Natural killer cell (primary cell): ENCODE results near the gene JPT2. TPM values are rescaled to one million over a fixed set of nuclear protein-coding genes. Genes with fewer than 3 reads are reported as not detected.

Experiments used
- ATAC-seq, 3 donors: fragments of 150-1000 bp in 2 of 3; fragments of 200-7000 bp in 1 of 3; cut with Tn5 transposase; 1 replicate in 1 of 3; 2 replicates in 2 of 3; pipeline ENCODE4 v1.10.0; 2021; ENCODE audit warnings: mild to moderate bottlenecking in 2 of 3, moderate library complexity in 2 of 3
- DNase-seq, 2 donors: peaks; one replicate each; pipeline versions ENCODE4 v3.0.0 to v3.0.0-alpha.2; 2013 to 2021; ENCODE audit warnings: mixed read lengths in 1 of 2
- H3K27ac ChIP-seq: one replicate; pipeline ENCODE4 v1.5.1; 2013; ENCODE audit warnings: mild to moderate bottlenecking, low read length
- H3K27me3 ChIP-seq: one replicate; pipeline ENCODE4 v1.6.1; 2013; ENCODE audit warnings: low read length; ENCODE audit not compliant: control insufficient read depth, insufficient read depth
- H3K36me3 ChIP-seq: one replicate; pipeline ENCODE4 v1.6.1; 2013; ENCODE audit warnings: low read length; ENCODE audit not compliant: control insufficient read depth, insufficient read depth
- H3K4me1 ChIP-seq: one replicate; pipeline ENCODE4 v1.6.1; 2013; ENCODE audit warnings: low read length; ENCODE audit not compliant: control insufficient read depth, insufficient read depth
- H3K4me3 ChIP-seq: one replicate; pipeline ENCODE4 v1.5.1; 2013; ENCODE audit warnings: low read length
- H3K9me3 ChIP-seq: one replicate; pipeline ENCODE4 v1.6.1; 2013; ENCODE audit warnings: low read length; ENCODE audit not compliant: control insufficient read depth, insufficient read depth
- H3K27ac Mint-ChIP-seq, 2 donors: one replicate each; pipeline ENCODE4 v1.8.0; 2022; ENCODE audit warnings: mild to moderate bottlenecking in 2 of 2, mixed read lengths in 2 of 2, moderate library complexity in 1 of 2
- H3K27me3 Mint-ChIP-seq, 2 donors: one replicate each; pipeline ENCODE4 v1.8.0; 2022; ENCODE audit warnings: low read depth in 2 of 2, mixed read lengths in 2 of 2
- H3K36me3 Mint-ChIP-seq: one replicate; pipeline ENCODE4 v1.8.0; 2022; ENCODE audit warnings: mixed read lengths
- H3K4me1 Mint-ChIP-seq, 2 donors: one replicate each; pipeline ENCODE4 v1.8.0; 2022; ENCODE audit warnings: mixed read lengths in 2 of 2
- H3K4me3 Mint-ChIP-seq: one replicate; pipeline ENCODE4 v1.8.0; 2022; ENCODE audit warnings: mild to moderate bottlenecking, moderate library complexity, mixed read lengths
- H3K9me3 Mint-ChIP-seq, 2 donors: one replicate each; pipeline ENCODE4 v1.8.0; 2022; ENCODE audit warnings: mixed read lengths in 2 of 2
- WGBS: methylation state at CpG from one replicate; pipeline ENCODE4 v1.1.7; 2013; ENCODE audit warnings: missing lambda C conversion rate; ENCODE audit not compliant: insufficient coverage; 5-methylcytosine and 5-hydroxymethylcytosine counted together
- intact Hi-C: fragments of 100-400 bp; cut with micrococcal nuclease; formaldehyde crosslinking; loops from one replicate; pipeline ENCODE4 v1.14.2; 2022
- total RNA-seq, 4 donors: library from RNA; stranded (reverse); fragments of 120-200 nt in 1 of 4; gene quantifications; one replicate each; pipeline versions ENCODE4 v1.2.3 to v1.2.4, GENCODE V29; 2013 to 2022
- TF ChIP-seq, protein P1 (sequence below): fragments of 200-600 bp; IDR thresholded peaks from one replicate; pipeline ENCODE4 v1.8.0; 2022; ENCODE audit warnings: antibody characterized with exemption

Gene JPT2
- total RNA-seq, 3 donors from 2014 or later (not counting 1 experiment from before 2014, with no cell fraction given) = 12.2 to 28.4 (median 14.2) TPM

DNA sequence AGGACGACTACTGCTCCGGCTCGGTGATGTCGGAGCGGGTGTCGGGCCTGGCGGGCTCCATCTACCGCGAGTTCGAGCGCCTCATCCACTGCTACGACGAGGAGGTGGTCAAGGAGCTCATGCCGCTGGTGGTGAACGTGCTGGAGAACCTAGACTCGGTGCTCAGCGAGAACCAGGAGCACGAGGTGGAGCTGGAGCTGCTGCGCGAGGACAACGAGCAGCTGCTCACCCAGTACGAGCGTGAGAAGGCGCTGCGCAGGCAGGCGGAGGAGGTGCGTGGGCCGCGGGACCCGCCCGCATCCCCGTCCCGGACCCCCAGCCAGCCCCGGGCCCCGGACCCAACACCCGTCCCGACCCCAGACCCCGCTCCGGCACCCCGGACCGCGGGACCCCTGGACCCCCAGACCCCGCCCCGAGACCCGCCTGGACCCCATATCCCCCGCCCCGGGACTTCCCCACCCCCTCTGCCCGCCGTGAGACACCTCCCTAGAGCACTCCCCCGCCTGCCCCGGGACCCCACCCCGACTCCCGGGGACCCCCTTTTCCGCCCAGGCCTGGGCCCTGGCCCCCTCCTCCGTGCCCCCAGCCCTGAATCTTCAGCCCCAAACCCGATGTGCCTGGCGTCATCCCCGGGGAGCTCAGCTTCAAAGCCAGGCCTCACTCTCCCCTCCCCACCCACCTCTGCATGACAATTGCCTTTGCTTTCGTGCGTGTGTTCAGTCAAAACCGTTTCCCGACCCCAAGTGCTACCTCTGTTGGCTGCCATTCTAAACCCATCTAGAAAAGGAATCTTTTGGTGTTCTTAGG is 28.5 kb downstream of the JPT2 start:
- peaks cover 0 to 3% of the 10 kb centered on the region in 2 donors for H3K27me3 Mint-ChIP-seq
- H3K36me3 Mint-ChIP-seq = no peaks in the 10 kb centered on the region
- under 1% methylated on average over 59 of the region's 62 CpGs for WGBS
- Histone ChIP-seq H3K9me3 (no peaks in the 10 kb centered on the region), H3K27me3 (no peaks in the 10 kb centered on the region), H3K36me3 (no peaks in the 10 kb centered on the region), H3K4me1 (peaks cover 39% of the 10 kb centered on the region), H3K4me3 (peak overlapping the region; percentile 83), H3K27ac (peak overlapping the region; percentile 72)
- peaks cover 22 to 33% of the 10 kb centered on the region in 2 donors for H3K4me1 Mint-ChIP-seq
- H3K4me3 Mint-ChIP-seq = peak overlapping the region; percentile 100
- H3K27ac Mint-ChIP-seq = peak overlapping the region; percentile 98 to 99
- peak; percentile 26 to 50 (median 33) for ATAC-seq
- intact Hi-C loops = loop anchor here (2.0 to 10.0 kb wide), 3 partner anchors 28 to 352 kb away; partner anchors contain the start of genes CRAMP1, GNPTG, IFT140 and JPT2
- TF ChIP-seq, protein P1, sequence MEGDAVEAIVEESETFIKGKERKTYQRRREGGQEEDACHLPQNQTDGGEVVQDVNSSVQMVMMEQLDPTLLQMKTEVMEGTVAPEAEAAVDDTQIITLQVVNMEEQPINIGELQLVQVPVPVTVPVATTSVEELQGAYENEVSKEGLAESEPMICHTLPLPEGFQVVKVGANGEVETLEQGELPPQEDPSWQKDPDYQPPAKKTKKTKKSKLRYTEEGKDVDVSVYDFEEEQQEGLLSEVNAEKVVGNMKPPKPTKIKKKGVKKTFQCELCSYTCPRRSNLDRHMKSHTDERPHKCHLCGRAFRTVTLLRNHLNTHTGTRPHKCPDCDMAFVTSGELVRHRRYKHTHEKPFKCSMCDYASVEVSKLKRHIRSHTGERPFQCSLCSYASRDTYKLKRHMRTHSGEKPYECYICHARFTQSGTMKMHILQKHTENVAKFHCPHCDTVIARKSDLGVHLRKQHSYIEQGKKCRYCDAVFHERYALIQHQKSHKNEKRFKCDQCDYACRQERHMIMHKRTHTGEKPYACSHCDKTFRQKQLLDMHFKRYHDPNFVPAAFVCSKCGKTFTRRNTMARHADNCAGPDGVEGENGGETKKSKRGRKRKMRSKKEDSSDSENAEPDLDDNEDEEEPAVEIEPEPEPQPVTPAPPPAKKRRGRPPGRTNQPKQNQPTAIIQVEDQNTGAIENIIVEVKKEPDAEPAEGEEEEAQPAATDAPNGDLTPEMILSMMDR = no peak
- peak in 1 of 2 donors; percentile 73 for DNase-seq
- H3K9me3 Mint-ChIP-seq = no peaks in the 10 kb centered on the region

DNA sequence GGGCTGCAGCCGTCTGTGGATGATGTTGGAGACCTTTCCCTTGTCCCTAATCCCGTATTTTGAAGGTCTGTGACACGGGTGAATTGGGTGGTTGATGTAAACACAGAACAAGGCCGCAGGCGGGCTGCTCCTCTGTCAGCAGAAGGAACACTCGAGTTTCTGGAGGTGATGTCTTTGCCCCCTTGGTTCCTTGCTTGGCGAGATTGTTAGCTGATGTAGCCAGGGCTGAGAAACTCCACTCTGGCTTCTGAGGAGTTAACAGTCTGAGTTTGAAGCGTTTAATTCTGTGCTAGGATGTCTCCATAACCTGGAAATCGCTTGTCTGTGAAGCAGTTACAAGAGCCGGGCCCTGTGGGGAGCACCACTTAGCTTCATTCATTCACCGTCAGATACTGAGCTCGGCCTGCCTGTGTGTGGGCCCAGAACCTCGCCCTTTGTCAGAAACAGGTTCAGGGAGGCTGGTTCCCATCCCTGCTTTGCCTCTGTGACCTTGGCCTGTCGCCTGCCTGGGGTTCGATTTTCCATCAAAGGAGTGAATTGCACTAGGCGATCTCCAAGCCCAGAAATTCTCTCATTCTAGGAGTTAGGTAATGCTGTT is 29.2 kb downstream of the JPT2 start:
- peak in 1 of 2 donors; percentile 33 for DNase-seq
- peaks cover 22 to 34% of the 10 kb centered on the region in 2 donors for H3K4me1 Mint-ChIP-seq
- intact Hi-C loops = loop anchor here (2.0 to 10.0 kb wide), 3 partner anchors 28 to 352 kb away; partner anchors contain the start of genes CRAMP1, GNPTG, IFT140 and JPT2

DNA sequence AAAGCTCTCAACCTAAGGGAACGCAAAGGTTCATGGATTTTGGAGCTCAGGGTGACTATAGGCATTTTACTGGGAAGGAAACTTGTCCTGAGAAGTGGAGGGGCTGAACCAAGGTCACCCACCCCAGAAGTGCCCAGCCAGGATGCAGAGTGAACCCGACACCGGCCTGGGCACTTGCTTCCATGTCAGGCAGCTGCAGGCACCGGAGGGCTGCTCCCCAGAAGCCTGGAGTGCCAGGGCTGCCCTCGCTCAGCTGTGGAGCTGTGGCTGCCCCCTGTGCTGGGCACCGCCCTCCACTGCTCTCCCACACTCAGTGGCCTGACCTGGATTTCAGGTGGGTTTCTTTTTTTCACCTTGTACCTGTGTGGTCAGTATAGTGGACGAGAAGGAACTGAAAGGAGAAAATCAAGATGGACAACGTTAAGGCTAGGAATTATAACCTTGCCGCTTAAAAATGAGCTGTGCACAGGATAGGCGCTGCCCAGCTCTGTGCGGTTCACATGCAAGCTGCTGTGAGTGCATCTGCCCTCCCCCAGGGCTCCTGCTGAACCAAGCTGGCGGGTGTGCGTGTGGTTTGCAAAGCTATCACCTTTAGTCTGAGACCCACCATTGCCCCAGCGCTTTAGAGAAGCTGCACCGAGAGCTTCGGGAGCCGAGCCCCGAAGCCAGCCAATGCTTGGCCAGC is 30.1 kb downstream of the JPT2 start:
- Histone ChIP-seq H3K27me3 (no peaks in the 10 kb centered on the region), H3K4me3 (no peak overlapping the region), H3K9me3 (no peaks in the 10 kb centered on the region), H3K4me1 (peaks cover 48% of the 10 kb centered on the region), H3K27ac (peak overlapping the region; percentile 30), H3K36me3 (no peaks in the 10 kb centered on the region)
- peak in 1 of 2 donors; percentile 42 for DNase-seq
- Mint-ChIP-seq H3K27me3 (peaks cover 0 to 3% of the 10 kb centered on the region in 2 donors), H3K4me3 (peak overlapping the region; percentile 85), H3K9me3 (no peaks in the 10 kb centered on the region), H3K27ac (peak overlapping the region; percentile 86 to 99), H3K4me1 (peaks cover 28 to 44% of the 10 kb centered on the region in 2 donors), H3K36me3 (no peaks in the 10 kb centered on the region)
- intact Hi-C loops = loop anchor here (5.0 to 10.0 kb wide), 2 partner anchors 96 to 353 kb away; partner anchors contain the start of genes CRAMP1, GNPTG, IFT140 and TSR3
- TF ChIP-seq, protein P1 = no peak
- 51% methylated on average over 18 of the region's 18 CpGs for WGBS
- ATAC-seq = peak in 2 of 3 donors; percentile 21 to 30

More for the DNA sequence above, 29.2 kb downstream of the JPT2 start:
- Histone ChIP-seq H3K27ac (peak overlapping the region; percentile 58), H3K9me3 (no peaks in the 10 kb centered on the region), H3K27me3 (no peaks in the 10 kb centered on the region), H3K36me3 (no peaks in the 10 kb centered on the region), H3K4me1 (peaks cover 39% of the 10 kb centered on the region), H3K4me3 (peak overlapping the region; percentile 83)
- TF ChIP-seq, protein P1 = no peak
- WGBS = 27% methylated on average over 16 of the region's 16 CpGs
- Mint-ChIP-seq H3K27ac (peak overlapping the region; percentile 86 to 99), H3K27me3 (peaks cover 0 to 3% of the 10 kb centered on the region in 2 donors), H3K9me3 (no peaks in the 10 kb centered on the region), H3K4me3 (peak overlapping the region; percentile 85), H3K36me3 (no peaks in the 10 kb centered on the region)
- no peak for ATAC-seq
